ENCODE data around the gene CLCN7.

Gene CLCN7

DNA sequence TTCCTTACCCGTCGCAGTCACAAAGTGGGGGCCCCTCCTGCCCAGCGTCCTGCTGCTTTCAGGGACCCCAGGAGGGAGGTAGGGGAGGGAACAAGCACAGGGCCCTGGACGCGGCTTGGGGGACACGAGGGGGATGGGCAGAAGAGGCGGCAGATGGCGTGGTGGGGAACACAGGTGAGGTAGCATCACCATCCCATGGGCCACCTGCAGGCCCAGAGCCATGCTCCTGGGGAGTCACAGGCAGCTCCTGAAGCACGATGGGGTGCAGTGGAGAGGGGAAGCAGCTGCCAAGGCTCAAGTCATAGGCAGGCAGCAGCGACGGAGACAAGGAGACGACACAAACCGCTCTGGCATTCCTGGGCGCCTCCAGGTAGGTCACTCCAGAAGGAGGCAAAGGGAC, 71.1 kb downstream of the CLCN7 start:
- no peak for DNase-seq (ENCODE audit: low read depth)

GRCh38 chr16:1403036-1403435, 71.8 kb downstream of the CLCN7 start:
- DNase-seq (ENCODE audit: low read depth): no peak

GRCh38 chr16:1401758-1402154, 73.1 kb downstream of the CLCN7 start:
- DNase-seq (ENCODE audit: low read depth): no peak

- DNase-seq (ENCODE audit: low read depth): no peak
Observed at GRCh38 chr16:1401061-1401757, 73.6 kb downstream of the CLCN7 start.

DNA sequence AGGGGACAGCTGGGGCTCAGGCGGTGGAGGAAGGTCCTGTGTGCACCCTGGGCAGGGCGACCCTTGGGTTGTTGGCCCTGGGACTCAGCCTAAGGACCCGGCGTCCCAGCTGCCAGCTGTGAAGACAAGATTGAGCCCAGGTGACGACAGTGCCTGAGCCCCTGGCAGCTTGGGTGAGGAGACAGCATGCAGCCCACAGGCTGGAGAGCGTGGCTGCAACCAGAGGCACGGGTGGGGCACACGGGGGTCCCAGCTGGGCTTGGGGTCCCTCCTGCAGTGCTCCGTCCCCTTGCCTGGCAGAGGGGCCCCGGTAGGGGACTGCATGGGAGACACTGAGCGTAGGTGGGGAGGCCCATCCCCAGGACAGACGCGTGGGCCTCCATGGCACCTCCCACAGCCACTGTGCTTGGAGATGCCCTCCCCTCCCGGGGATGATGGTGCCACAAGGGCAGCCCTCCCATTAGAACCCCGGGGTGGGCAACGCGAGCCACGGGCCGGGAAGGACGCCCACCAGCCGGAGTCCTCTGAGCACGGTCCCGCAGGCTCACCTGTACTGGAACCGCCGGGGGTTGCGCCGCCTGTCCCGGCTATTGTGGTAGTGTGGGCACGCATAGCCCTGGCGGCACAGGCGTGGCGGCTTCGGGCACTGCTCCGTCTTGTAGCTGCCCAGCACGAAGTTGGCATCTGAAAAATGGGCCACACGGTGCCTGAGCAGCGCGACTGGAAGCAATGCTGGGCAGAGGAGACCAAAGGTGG, 75.8 kb downstream of the CLCN7 start:
- DNase-seq (ENCODE audit: low read depth): no peak

- no peak for DNase-seq (ENCODE audit: low read depth)
Observed at GRCh38 chr16:1398351-1398750, 76.5 kb downstream of the CLCN7 start.

DNA sequence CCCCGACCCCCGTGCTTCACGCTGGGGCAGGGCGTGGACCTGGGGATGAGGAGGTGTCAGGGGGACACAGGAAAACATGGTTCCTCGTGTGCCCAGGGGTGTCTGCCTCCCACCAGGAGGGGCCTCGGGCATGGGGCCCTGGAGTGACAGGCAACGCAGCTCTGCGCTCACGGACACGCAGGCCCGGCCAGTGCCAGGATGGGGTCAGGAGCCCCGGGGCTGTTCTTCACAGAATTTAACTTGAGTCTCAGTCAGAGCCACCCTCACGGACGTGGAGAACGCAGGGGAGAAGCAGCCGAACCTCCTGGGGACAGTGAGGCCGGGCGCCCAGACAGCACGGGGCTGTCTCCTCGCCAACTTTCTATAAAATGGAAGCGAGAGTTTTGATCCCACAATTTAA, 77.0 kb downstream of the CLCN7 start:
- no peak for DNase-seq (ENCODE audit: low read depth)

DNA sequence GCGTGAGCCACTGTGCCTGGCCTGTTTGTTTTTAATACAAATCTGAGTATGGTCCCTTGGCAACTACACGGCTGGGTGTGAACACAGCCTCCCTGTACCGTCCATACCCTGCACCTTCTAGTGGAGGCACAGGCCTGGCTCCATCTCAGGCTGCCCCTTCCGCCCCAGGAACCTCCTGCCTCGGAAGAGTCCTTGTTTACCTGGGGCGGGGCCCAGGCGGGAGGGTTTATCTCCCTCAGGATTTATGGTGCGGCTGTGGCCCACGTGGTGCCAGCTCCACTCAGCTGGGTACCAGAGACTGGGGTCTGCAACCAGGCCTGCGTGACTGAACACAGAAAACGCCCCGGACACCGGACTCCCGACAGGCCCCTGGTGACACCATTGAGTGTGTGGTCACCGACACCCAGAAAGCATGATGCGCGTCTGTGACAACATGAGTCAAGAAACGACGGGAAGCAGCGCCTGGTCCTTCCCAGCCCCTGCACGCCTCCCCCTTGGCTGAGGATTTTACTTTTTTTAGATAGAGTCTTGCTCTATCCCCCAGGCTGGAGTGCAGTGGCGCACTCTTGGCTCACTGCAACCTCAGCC, 79.3 kb downstream of the CLCN7 start:
- no peak for DNase-seq (ENCODE audit: low read depth)
